Fibroblast of villous mesenchyme (primary cell): Measurements from ENCODE around the gene ZFP14. TPM values are rescaled to one million over a fixed set of nuclear protein-coding genes. Genes with fewer than 3 reads are reported as not detected.

ENCODE experiments used
- total RNA-seq: library from RNA; depleted of rRNA; stranded (reverse); fragments of >200 nt; gene quantifications from 2 replicates; pipeline ENCODE4 v1.2.3, GENCODE V29; 2012

ZFP14 gene
- total RNA-seq, 1 donor, result 4.7 TPM

Other genes with a start within 250 kb of the ZFP14 start
- 258 and 346 TPM in 2 replicates for gene CAPNS1, start 239.1 kb downstream of the ZFP14 start, total RNA-seq
- 13.9 and 18.6 TPM in 2 replicates for gene COX7A1, start 226.8 kb downstream of the ZFP14 start, total RNA-seq
- gene ZNF565, start 164.5 kb downstream of the ZFP14 start, total RNA-seq, result 1.6 and 4.3 TPM in 2 replicates
- 59.6 and 85.1 TPM in 2 replicates for gene ZNF146, start 164.1 kb downstream of the ZFP14 start, total RNA-seq
- 3.5 and 8.2 TPM in 2 replicates for gene ZFP82, start 39.4 kb upstream of the ZFP14 start, total RNA-seq
- gene ZNF566, start 110.4 kb upstream of the ZFP14 start, total RNA-seq, result 8.4 and 11.2 TPM in 2 replicates
- 11.3 and 21.6 TPM in 2 replicates for gene ZNF260, start 149.1 kb upstream of the ZFP14 start, total RNA-seq
- 7.7 and 14.2 TPM in 2 replicates for gene ZNF529, start 194.1 kb upstream of the ZFP14 start, total RNA-seq
- gene ZNF382, start 226.1 kb upstream of the ZFP14 start, total RNA-seq, result 5.2 and 10.4 TPM in 2 replicates